T-helper 2 cell treated with Interferon-gamma antibody and Interleukin-4, amounts not matched to agents 100 ng/mL and 5 ng/mL, for 36 hours (primary cell): ENCODE data around the gene SMDT1. TPM values are rescaled to one million over a fixed set of nuclear protein-coding genes. Genes with fewer than 3 reads are reported as not detected.

Source experiments
- intact Hi-C: fragments of 100-400 bp; cut with micrococcal nuclease; formaldehyde crosslinking; loops from one replicate; pipeline ENCODE4 v1.15.1; 2023
- total RNA-seq: library from RNA; stranded (reverse); gene quantifications from 2 replicates; pipeline ENCODE4 v1.2.3, GENCODE V29; 2022

SMDT1 gene
- total RNA-seq, 1 donor from 2014 or later: 105 TPM

DNA sequence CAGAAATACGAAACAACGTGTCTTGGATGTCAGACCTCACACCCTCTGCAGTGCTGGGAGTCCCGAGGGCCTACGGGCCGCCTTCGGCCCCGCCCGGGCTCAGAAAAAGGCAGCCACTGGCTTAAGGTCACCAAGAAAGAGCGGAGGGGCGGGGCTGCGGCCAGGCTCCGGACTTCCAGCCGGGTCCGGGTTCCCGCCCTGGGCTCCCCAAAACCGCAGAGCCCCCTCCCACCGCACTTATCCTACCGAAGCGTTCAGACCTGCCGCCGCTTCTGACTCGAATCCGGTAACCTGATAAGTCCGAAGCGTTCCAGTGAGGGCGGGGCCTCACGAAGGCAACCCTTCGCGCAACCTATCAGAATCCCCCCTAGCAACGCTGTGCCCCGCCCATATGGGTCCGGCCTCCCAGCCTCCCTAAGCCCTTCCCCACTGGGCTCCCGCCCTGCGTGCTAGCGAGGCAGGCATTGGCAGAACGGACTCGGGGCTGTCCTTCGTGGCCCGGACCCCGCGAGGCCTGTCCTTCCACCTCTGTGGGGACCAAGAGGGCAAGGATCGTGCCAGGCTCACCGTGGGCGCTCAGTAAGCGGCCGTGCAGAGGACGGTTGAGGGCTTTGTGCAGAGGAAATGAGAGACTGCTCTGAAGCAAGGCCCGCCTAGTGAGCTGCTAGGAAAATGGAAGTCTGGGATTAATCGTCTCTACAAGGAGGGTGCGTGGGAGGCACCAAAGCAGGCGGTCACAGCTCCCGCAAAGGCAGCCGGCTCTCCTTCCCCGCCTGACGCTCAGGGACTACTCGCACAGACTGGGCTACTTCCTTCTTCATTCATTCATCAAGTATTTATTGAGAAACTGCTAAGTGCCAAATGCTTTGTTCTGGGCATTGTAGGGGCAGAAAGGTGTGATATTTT, 8.7 kb upstream of the SMDT1 start, which contains the start of gene NAGA:
Gene NAGA, minus strand, starts transcription at position 296 of the 906 bp plus-strand sequence. CDS start 515 bp downstream, outside the sequence.
- intact Hi-C loops: loop anchor here (1.0 to 2.0 kb wide), 5 partner anchors 9 to 124 kb away; partner anchors contain the start of genes CENPM, SMDT1 and WBP2NL

DNA sequence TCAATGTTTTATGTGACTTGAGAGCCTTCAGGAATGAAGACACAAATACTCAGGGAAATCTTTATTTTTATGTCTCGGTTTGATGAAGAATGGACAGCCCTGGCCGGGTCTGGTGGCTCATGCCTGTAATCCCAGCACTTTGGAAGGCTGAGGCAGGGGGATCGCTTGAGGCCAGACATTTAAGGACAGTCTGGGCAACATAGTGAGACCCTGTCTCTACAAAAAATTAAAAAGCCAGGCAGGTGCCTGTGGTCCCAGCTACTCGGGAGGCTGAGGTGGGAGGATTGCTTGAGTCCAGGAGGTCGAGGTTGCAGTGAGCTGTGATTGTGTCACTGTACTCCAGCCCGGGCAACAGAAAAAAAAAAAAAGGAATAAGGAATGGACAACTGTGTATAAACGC, 8.0 kb upstream of the SMDT1 start:
- intact Hi-C loops: loop anchor here (2.0 kb wide), 2 partner anchors 105 to 125 kb away; partner anchors contain the start of gene CENPM

DNA sequence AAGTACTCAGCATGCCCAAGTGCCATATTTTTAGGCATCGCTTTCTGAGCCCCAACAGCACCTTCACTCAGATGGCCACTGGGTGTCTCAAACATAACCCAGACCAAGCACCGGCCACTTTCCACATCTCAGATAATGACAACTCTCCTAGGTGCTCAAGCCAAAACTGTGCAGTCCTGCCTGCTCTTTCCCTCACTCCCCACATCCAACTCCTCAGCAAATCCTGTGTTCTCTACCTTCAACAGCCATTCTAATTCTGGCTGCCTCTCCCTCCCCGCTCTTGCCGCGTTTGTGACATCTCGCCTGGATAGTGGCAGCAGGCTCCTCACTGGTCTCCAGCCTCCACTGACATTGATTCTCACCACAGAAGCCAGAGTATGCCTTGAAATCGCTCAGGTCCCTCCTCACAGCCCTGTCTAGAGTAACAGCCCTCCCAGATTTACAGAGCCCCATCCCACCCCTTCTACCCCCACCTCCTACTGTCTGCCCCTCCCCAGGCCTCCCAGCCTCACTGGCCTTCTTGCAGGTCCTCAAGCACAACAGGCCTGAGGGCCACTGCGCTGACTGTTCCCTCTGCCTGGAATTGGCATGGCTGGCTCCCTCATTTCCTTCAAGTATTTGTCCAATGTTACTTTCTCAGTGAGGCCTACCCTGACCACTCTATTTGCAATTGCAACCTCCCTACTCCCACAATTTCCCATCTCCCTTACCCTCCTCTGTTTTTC, 6.7 kb upstream of the SMDT1 start:
- intact Hi-C loops: no loop called here

DNA sequence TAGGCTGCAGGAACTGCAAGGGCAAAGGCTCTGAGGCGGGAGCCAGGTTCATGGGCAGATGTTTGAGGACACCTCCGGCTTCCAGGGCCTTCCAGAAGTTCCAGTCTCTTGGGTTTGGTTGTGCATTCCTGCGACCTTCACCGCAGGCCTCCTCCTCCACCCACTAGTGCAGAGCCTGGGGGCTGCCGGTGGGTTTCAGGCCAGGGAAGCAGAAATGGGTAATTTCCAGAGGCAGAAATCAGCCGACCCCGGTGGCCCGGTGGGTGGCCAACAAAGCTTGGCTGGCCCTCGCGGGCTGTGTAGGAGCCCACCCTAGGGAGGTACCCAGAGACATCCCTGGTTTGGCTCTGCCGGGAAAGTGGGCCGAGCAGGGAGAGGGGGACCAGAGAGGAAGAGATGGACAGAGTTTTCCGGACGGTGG, 5.9 kb upstream of the SMDT1 start:
- intact Hi-C loops: no loop called here

GRCh38 chr22:42074132-42074811, 5.2 kb upstream of the SMDT1 start, which contains the start of gene PHETA2:
Gene PHETA2 (plus strand): TSS chr22:42074248. CDS start chr22:42077294, 3,046 bp downstream.
- intact Hi-C loops: no loop called here

DNA sequence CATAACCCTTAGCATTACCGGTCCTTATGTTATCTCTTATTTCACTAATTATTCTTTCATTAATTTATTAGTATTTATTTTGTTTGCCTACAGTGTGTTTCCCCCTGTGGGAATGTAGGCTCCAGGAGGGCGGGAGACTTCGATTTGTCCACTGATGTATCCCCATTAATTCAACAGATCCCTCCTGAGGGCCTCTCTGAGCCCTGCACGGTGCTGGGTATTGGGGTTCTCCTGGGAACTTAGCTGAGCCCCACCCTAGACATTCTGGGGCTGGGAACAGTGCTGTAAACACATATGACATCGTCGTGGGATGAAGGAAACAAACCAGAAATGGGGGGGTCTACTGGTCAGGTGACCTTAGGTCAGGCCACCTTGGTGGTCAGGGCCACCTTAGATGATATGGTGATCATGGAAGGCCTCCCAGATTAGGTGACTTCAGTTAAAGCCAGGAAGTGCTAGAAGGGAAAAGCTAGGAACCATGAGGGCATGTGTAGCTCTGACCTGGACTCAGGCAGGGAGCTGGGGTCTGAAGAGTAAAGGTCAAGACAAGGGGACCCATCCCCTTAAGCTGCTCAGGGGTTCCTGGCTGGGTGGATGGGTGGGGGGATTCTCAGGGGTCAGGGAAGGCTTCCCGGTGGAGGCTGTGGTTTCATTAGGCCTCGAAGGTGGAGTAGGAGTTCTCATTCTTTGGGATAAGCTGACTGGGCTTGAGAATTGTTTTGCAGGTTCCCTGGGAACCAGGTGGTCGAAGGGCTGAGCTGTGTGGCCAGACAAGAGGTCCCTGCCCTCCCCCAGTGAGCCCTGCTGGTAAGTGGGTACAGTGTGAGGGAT, 4.4 kb upstream of the SMDT1 start:
- intact Hi-C loops: no loop called here

- intact Hi-C loops: no loop called here
Observed at GRCh38 chr22:42076764-42077485, 2.6 kb upstream of the SMDT1 start.

- intact Hi-C loops: loop anchor here (2.0 kb wide), 1 partner anchor 79 kb away; the partner anchor contains the start of gene WBP2NL
Observed at GRCh38 chr22:42077486-42078125, 1.9 kb upstream of the SMDT1 start.

DNA sequence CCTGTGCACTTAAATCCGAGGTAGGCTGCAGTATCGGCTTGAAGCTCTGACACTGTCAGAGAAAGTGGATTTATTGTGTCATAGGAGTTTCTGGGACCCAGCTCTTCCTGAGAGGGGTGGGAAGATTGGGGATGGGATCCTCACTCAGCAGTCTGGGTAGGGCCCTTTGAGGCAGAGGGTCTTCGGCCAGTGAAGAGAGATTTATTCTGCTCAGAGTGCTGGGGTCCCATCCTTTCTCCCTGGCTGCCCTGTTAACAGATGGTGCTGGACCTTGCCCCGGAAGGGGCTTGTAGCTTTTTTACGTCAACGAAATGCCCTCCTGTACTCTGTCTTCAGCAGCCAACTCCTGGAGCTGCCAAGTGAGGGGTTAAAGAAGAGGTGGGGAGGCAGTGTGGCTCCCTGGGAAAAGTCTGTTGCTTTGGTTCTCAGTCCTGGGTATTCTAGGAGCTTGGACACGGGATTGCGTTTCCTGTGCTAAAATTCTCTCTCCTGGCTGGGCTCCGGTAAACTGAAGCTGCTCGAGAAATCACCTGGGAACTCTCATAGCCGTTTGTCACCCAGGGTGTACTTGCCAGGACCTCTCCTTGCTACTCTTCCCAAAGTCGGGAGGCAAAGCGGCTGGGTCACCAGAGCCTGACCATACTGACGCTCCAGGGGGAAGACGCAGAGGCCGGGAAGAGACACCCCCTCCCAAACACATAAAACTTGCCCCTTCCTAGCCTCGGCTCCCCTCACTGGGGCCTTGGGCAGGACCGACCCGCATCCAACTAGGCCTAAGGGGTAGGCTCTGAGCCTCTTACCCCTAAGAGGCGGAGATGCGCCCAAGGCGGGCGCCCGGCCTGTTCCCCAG, 806 bp upstream of the SMDT1 start:
- intact Hi-C loops: loop anchor here (1.0 to 2.0 kb wide), 2 partner anchors 8 to 80 kb away; partner anchors contain the start of genes NAGA and WBP2NL

DNA sequence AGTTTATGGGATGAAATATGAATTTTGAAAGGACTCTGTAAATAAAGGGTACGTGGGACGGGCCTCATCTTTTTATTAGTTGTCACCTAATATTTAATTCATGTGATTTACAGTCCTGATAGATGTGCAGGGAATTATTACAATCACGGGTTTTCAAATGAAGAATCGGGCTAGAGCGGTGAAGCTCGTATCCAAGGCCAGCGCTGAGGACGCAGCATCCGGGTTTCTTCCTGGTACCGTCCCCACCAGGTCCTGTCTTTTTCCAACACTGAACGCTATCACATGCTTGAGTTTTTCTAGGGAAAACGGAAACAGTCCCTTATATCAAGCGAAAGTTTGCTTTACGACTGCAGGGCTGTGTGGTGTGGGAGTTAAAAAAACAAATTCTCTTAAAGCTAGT, 787 bp downstream of the SMDT1 start:
- intact Hi-C loops: loop anchor here (1.0 to 10.0 kb wide), 2 partner anchors 10 to 385 kb away; partner anchors contain the start of genes MEI1 and NDUFA6

GRCh38 chr22:42083119-42083518, 3.6 kb downstream of the SMDT1 start:
- intact Hi-C loops: loop anchor here (10.0 kb wide), 1 partner anchor 388 kb away; the partner anchor contains the start of gene MEI1

DNA sequence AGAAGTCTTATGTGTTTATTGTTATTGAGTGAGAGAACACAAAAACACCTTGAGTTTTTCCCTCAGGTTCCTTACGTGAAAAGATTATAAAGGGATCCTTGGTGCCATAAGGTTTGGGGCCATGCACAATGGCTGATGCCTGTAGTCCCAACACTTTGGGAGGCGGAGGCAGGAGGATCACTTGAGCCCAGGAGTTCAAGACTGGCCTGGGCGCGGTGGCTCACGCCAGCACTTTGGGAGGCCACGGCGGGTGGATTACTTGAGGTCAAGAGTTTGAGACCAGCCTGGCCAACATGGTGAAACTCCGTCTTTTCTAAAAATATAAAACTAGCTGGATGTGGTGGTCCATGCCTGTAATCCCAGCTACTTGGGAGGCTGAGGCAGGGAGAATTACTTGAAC, 5.4 kb downstream of the SMDT1 start:
- intact Hi-C loops: loop anchor here (10.0 kb wide), 1 partner anchor 390 kb away; the partner anchor contains the start of gene MEI1

GRCh38 chr22:42086051-42086450, 6.6 kb downstream of the SMDT1 start:
- intact Hi-C loops: loop anchor here (10.0 kb wide), 1 partner anchor 391 kb away; the partner anchor contains the start of gene MEI1

GRCh38 chr22:42090596-42091454, 11.3 kb downstream of the SMDT1 start, which contains the start of gene NDUFA6:
Gene NDUFA6 (minus strand): TSS chr22:42090772. CDS start chr22:42090744, 28 bp downstream.
- intact Hi-C loops: loop anchor here (1.0 to 2.0 kb wide), 4 partner anchors 11 to 382 kb away; no protein-coding TSS in a partner anchor

DNA sequence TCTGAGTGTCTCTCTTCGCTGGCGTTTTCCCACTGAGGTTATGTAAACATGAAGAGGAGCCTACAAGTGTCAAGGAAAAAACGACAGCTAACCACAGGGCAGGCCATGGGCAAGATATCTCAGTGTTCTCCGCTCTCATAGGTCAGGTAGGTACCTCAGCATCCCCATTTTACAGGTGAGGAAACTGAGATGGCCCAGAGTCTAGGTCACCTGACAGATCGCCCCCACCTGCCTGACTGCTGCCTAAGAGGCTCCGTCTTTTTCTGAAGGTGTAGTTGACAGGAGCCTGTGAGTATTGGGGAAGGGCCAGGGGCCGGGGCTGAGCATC, 11.9 kb downstream of the SMDT1 start:
- intact Hi-C loops: loop anchor here (1.0 to 2.0 kb wide), 2 partner anchors 29 to 382 kb away; no protein-coding TSS in a partner anchor

DNA sequence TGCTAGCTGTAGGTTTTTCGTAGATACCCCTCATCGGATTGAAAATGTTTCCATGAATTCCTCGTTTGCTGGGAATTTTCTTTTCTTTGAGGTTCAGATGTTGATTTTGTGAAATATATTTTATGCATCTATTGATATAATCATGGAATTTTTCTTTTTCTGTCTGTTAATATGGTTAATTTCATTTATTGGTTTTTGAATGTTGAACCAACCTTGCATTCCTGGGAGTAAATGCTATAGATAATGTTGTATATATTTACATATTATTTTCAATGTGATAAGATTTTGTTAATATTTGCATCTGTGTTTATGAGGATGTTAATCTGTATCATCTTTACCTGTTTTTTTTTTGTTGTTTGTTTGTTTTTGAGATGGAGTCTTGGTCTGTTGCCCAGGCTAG, 21.7 kb downstream of the SMDT1 start:
- intact Hi-C loops: no loop called here
